ENCODE measurements around the gene ASIP. TPM values are rescaled to one million over a fixed set of nuclear protein-coding genes. Genes with fewer than 3 reads are reported as not detected.

ASIP gene
- total and polyA plus RNA-seq, 2 of the 13 experiments (the other 11 are each of a cell fraction or from before 2014, with no cell fraction given): not detected

DNA sequence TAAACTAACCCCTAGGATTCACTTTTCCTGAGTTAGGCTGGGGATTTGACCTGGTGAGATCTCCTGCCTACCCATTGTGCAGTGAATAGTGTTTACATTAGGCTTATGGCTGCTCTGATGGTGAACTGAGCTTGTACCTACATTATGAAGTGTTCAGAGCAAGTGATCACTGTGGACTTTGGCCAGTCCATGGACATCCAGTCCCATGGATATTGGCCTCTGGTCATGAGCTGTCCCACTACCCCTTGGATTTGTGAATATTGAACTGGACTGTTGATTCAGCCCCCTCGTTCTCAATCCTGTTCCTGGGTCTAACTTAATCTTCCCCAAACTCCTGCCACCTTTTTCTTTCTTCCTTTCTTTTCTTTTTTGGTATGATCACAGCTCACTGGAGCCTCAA is 13.8 kb downstream of the ASIP start (continued):
- peak; percentile 59; the same call in 1 of the 2 replicates for TF ChIP-seq ZMYM4 (CRISPR knock-in tag; IDR thresholded peaks at IDR 0.05)
- TF ChIP-seq HMGXB4 (CRISPR knock-in tag; IDR thresholded peaks at IDR 0.05; ENCODE audit: borderline replicate concordance in 1 of 2, low read depth in 1 of 2): peak in 1 of 2 experiments; percentile 5; a peak in 1 of 4 replicates
- TF ChIP-seq ZNF382 (CRISPR knock-in tag; IDR thresholded peaks at IDR 0.05; ENCODE audit: borderline replicate concordance): no peak
- TF ChIP-seq THAP9 (CRISPR knock-in tag; IDR thresholded peaks at IDR 0.05; ENCODE audit: borderline replicate concordance): no peak
- no peak for TF ChIP-seq ZNF414 (CRISPR knock-in tag; IDR thresholded peaks at IDR 0.05)
- no peak for TF ChIP-seq SMYD3 (CRISPR knock-in tag; IDR thresholded peaks at IDR 0.05)
- peak; percentile 35 for TF ChIP-seq PHF21A (CRISPR knock-in tag; IDR thresholded peaks at IDR 0.05)
- TF ChIP-seq MEIS2 (CRISPR knock-in tag; IDR thresholded peaks at IDR 0.05): no peak
- peak; percentile 69; the same call in 1 of the 2 replicates for TF ChIP-seq SOX5 (CRISPR knock-in tag; IDR thresholded peaks at IDR 0.05; ENCODE audit: borderline replicate concordance)
- TF ChIP-seq, protein P1, sequence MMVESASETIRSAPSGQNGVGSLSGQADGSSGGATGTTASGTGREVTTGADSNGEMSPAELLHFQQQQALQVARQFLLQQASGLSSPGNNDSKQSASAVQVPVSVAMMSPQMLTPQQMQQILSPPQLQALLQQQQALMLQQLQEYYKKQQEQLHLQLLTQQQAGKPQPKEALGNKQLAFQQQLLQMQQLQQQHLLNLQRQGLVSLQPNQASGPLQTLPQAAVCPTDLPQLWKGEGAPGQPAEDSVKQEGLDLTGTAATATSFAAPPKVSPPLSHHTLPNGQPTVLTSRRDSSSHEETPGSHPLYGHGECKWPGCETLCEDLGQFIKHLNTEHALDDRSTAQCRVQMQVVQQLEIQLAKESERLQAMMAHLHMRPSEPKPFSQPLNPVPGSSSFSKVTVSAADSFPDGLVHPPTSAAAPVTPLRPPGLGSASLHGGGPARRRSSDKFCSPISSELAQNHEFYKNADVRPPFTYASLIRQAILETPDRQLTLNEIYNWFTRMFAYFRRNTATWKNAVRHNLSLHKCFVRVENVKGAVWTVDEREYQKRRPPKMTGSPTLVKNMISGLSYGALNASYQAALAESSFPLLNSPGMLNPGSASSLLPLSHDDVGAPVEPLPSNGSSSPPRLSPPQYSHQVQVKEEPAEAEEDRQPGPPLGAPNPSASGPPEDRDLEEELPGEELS (CRISPR knock-in tag; IDR thresholded peaks at IDR 0.05): peak; percentile 35; the same call in 1 of the 2 replicates
- TF ChIP-seq NR2F6 (IDR thresholded peaks at IDR 0.05): peak; percentile 39; the same call in 1 of the 2 replicates
- peak; percentile 63; the same call in 1 of the 2 replicates for TF ChIP-seq NR2F6 (CRISPR knock-in tag; IDR thresholded peaks at IDR 0.05)
- TF ChIP-seq KMT2B (CRISPR knock-in tag; IDR thresholded peaks at IDR 0.05): no peak
- peak; percentile 29; the same call in 1 of the 2 replicates for TF ChIP-seq ZNF788 (CRISPR knock-in tag; IDR thresholded peaks at IDR 0.05; ENCODE audit: borderline replicate concordance)
- no peak for TF ChIP-seq RORA (CRISPR knock-in tag; IDR thresholded peaks at IDR 0.05)
- TF ChIP-seq, protein P2, sequence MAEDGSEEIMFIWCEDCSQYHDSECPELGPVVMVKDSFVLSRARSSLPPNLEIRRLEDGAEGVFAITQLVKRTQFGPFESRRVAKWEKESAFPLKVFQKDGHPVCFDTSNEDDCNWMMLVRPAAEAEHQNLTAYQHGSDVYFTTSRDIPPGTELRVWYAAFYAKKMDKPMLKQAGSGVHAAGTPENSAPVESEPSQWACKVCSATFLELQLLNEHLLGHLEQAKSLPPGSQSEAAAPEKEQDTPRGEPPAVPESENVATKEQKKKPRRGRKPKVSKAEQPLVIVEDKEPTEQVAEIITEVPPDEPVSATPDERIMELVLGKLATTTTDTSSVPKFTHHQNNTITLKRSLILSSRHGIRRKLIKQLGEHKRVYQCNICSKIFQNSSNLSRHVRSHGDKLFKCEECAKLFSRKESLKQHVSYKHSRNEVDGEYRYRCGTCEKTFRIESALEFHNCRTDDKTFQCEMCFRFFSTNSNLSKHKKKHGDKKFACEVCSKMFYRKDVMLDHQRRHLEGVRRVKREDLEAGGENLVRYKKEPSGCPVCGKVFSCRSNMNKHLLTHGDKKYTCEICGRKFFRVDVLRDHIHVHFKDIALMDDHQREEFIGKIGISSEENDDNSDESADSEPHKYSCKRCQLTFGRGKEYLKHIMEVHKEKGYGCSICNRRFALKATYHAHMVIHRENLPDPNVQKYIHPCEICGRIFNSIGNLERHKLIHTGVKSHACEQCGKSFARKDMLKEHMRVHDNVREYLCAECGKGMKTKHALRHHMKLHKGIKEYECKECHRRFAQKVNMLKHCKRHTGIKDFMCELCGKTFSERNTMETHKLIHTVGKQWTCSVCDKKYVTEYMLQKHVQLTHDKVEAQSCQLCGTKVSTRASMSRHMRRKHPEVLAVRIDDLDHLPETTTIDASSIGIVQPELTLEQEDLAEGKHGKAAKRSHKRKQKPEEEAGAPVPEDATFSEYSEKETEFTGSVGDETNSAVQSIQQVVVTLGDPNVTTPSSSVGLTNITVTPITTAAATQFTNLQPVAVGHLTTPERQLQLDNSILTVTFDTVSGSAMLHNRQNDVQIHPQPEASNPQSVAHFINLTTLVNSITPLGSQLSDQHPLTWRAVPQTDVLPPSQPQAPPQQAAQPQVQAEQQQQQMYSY (CRISPR knock-in tag; IDR thresholded peaks at IDR 0.05): no peak
- peak; percentile 31; the same call in 1 of the 2 replicates for TF ChIP-seq ZMYM3 (CRISPR knock-in tag; IDR thresholded peaks at IDR 0.05)
- TF ChIP-seq ARNT2 (CRISPR knock-in tag; IDR thresholded peaks at IDR 0.05; ENCODE audit: low read depth): no peak
- TF ChIP-seq ZNF282 (IDR thresholded peaks at IDR 0.05; ENCODE audit: partially characterized antibody): no peak

All from HepG2 (cell line).